HuH-7.5 (cell line): ENCODE measurements around the gene CTNNA1.

Source experiments
- DNase-seq: peaks from one replicate; pipeline ENCODE4 v3.0.0; 2011; ENCODE audit warnings: low spot score

The CTNNA1 gene

DNA sequence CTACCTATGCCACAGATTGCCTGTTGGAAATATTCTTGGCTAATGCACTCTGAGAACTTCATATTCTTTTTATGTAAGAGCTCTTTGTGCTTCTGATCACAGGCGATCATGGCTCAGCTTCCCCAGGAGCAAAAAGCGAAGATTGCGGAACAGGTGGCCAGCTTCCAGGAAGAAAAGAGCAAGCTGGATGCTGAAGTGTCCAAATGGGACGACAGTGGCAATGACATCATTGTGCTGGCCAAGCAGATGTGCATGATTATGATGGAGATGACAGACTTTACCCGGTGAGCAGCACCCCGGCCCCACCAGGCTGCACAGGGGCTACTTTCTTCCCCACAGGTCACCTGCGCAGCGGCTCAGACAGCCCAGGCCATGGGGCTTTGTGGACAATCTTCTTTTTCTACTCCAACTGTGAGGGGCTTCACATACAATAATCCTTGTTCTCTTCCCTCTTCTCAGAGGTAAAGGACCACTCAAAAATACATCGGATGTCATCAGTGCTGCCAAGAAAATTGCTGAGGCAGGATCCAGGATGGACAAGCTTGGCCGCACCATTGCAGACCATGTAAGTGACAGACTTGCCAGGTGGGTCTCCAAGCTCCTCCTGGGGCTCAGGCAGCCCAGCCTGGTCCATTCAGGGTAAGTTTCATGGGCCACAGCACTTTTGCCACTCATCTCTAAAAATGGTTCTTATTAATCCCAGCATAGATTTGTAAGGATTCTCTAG lies 177.3 kb downstream of the CTNNA1 start:
- no peak for DNase-seq

DNA sequence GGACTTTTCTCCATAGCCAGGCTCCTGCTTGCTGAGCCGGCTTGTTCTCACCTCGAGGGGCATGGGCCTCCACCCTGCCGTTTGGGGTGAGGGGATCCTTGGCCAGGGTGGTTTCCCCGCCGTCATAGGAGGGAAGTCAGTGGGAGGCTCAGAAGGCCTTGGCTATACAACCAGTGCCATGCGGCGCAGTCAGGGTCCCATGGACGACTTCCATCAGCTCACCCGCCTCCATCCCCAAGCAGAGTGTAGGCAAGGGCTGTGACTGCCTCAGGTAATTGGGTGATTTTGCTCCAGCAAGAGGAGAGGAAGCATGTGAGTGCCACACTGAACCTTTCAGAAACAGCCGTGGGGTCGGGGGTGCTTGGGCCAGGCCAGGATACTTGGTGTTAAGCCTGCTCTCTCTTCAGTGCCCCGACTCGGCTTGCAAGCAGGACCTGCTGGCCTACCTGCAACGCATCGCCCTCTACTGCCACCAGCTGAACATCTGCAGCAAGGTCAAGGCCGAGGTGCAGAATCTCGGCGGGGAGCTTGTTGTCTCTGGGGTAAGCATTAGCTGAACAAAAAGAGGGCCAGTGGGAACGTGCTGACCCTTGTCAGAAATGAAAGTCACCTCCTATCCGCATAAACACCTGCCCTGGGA lies 179.1 kb downstream of the CTNNA1 start:
- no peak for DNase-seq

DNA sequence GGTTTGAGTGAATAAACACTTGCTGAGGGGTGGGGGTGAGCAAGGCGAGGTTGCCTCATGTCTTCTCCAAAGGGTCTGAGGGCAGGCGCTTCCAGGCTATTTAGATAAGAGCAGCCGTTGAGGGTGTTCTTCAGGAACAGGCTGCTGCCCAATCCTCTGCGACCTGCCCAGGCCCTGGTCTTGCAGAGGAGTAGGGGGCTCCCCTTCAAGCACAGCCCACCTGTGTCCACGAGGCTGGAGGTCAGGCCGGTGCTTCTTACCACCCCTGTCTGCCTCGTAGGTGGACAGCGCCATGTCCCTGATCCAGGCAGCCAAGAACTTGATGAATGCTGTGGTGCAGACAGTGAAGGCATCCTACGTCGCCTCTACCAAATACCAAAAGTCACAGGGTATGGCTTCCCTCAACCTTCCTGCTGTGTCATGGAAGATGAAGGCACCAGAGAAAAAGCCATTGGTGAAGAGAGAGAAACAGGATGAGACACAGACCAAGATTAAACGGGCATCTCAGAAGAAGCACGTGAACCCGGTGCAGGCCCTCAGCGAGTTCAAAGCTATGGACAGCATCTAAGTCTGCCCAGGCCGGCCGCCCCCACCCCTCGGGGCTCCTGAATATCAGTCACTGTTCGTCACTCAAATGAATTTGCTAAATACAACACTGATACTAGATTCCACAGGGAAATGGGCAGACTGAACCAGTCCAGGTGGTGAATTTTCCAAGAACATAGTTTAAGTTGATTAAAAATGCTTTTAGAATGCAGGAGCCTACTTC lies 180.5 kb downstream of the CTNNA1 start:
- DNase-seq = no peak

DNA sequence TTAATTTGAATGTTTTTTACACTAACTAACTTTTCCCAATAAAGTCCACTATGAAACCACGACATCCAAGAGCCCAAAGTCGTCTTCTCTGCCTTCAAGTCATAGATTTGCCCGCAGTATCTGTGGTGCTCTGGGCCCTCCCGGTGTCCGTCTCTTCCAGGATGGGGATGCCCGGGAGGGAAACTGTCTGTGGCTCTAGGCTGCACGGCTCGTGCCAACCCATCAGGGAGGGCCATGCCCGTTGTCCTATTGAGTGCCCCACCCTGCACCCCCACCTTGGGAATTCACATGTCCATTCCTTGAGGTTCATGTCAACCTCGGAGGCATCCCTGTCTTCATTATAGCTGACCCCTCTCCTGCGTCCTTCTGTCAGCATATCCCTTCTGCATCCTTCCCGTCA lies 181.7 kb downstream of the CTNNA1 start:
- no peak for DNase-seq

DNA sequence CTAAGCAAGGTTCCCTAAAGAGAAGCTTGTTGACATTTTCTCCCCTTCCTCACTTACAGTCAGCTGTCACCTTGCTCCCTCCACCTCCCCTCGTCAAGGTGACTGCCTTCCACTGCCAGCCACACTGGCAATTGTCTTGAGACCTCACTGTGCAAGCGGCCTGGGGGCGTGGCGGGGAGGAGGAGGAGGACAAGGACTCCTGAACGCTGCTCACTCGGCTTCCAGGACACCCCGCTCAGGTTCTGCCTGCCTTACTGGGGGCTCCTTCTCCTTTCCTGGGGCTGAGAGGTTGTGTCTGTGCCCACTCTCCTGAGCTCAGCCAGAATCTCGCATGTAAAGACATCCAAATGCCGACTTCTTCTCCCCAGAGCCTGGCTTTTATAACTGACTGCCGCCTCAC lies 182.2 kb downstream of the CTNNA1 start:
- no peak for DNase-seq

DNA sequence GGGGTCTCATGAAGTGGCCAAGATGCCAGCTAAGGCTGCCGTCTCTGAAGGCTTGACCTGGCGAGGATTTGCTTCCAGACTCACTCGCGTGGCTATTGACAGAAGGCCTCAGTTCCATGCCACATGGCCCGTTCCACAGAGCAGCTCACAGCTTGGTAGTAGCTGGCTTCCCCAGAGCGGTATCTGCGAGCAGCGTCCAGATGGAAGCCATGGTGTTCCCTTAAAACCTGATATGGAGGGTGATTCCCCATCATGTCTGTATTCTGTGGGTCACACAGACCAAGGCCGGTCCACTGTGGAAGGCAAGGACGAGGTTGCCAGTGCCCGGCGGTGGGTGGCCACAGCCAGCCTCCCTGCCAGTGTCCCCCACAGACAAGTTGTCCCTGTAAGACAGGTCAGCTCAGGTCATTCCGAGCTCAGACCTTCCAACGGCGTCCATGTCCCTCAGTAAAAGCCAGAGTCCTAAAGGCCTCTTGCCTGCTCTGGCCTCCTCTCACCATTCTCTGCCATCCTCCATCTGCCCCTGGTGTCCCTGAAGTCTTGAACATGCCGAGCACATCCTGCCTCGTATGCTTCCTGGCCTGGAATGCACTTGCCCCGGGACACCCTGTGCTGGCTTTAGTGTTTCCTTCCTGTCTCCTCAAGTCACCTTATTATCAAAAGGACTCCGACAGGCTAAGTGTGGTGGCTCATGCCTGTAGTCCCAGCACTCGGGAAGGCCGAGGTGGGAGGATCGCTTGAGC lies 183.2 kb downstream of the CTNNA1 start:
- DNase-seq = no peak

DNA sequence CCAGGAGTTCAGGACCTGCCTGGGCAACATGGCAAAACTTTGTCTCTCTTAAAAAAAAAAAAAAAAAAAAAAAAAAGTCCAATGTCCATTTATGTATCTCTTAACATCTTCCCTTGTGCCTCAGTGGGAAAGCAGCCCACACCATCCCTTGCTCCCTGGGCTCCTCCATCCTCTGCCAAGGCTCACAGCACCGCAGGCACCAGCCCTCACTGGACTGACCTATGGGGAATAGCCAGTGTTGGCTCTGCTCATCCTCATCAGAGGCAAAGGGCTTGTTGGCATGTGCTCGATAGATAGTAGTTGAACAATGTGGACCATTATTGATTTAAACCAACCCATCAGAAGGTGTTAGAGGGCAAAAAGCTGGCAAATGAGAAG lies 183.7 kb downstream of the CTNNA1 start:
- DNase-seq = no peak

DNA sequence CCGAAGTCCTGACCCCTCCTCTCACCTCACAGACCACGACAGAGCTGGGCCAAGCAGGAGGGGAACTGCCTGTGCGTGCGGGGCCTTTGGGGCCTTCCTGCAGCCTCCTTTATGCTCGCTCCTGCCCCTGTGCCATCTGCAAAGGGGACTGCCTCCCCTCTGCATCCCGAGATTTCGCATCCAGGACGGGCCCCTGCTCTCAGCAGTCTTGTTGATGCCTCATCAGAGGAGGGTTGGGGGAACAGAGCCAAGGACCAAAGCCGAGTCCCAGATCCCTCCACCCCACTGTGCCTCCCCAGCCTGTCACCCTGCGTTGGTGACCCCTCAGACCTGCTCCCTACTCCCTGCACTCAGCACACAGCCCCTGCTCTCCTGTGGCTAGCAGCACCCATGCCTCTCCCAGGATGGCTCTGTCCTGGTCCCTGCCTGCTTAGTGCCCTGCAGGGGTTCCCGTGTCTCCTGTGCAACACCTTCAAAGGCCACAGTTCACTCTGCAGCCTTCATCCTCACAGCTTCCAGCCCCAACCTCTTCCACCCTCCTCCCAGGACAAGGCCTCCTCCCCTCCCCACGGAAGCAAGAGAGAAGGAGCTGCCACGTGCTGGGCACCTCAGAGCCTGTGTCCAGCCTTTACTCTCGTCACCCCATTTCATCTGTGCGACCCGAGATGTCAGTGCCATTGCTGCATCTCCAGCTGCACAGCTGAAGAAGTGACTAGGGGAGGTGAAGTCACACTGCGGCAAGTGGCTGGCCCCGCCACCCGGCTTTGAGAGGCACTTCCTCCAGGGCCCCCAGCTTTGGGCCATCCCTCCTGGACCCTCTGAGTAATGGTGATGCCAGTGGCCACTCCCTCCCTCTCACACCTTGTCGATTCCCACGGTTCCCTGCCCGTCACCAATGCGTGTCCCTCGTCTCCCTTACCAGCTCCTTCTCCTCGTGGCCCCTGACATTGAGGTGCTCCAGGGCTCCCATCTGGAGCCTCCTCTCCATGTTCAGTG lies 184.5 kb downstream of the CTNNA1 start:
- DNase-seq = no peak

DNA sequence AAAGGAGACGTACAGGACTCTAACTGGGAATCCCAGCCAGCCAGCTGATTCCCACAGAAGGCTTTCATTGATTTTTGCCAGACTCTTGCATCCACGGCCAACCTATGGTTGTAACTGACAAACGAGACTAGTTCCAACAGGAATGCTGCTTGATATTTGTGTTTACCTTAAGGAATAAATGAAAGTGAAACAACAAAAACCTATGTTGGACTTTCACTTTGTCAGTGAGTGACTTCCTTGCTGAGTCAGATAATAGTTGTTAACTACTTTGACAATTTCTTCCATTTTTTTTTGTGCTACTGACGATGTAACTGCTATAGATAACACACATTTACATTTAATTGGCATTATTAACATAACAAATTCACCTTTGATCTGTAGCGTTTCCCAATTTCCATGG lies 185.3 kb downstream of the CTNNA1 start:
- DNase-seq = no peak

DNA sequence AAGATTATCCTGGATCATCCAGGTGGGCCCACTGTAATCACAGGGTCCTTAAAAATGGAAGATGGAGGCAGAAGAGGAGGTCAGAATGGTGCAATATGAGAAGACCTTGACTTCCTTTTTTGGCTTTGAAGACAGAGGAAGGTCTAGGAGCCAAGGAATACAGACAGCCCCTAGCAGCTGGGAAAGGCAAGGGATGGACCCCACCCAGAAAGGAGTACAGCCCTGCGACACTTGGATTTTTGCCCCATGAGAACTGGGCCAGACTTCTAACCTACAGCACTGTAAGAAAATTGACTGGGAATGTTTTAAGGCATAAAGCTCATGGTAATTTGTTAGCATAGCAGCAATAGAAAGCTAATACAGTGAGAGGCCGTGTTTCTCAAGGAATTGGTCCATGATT lies 188.8 kb downstream of the CTNNA1 start:
- DNase-seq = no peak

DNA sequence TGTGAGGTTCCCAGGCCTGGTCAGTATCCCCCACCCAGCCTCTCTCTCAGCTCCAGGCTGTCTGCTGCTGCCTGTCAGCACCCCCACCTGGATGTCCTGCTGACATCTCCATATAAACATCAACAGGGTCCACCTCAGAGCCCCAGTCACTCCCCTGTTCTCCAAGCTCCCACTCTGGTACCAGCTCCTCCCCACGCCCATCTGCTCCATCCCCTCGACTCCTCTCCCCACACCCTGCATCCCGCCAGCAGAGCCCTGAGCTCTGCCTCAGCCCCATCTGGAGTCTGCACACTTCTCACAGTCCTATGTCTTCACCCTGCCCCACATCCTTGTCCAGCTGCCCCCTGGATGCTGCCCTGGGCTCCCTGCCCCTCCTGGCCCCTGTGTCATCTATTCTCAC lies 189.6 kb downstream of the CTNNA1 start:
- DNase-seq = no peak

DNA sequence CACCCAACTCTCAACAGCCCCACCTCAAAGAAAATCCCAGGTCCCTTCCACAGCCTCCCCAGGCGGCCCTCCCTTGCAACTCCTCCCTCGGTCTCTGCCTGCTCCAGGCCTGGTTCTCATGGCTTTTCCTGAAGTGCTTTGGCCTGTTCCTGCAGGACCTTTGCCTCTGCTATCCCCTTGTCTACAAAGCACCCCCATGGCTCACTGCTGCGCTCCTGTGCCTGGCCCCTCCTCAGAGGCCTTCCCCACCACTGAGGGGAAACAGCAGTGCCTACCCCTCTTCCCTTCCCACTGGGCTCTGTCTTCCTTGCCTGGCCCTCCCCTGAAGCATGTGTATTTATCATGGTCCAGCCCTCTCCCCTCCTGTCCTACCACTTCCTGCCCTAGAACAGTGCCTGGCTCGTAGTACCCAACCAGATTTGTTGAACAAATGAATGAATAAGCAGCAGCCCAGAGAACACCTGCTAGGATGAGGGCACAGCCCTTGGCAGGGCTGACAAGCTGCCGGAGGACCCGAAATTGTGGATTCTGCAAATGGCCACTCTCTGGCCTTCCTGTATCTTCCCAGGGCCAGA lies 190.5 kb downstream of the CTNNA1 start:
- DNase-seq = no peak

DNA sequence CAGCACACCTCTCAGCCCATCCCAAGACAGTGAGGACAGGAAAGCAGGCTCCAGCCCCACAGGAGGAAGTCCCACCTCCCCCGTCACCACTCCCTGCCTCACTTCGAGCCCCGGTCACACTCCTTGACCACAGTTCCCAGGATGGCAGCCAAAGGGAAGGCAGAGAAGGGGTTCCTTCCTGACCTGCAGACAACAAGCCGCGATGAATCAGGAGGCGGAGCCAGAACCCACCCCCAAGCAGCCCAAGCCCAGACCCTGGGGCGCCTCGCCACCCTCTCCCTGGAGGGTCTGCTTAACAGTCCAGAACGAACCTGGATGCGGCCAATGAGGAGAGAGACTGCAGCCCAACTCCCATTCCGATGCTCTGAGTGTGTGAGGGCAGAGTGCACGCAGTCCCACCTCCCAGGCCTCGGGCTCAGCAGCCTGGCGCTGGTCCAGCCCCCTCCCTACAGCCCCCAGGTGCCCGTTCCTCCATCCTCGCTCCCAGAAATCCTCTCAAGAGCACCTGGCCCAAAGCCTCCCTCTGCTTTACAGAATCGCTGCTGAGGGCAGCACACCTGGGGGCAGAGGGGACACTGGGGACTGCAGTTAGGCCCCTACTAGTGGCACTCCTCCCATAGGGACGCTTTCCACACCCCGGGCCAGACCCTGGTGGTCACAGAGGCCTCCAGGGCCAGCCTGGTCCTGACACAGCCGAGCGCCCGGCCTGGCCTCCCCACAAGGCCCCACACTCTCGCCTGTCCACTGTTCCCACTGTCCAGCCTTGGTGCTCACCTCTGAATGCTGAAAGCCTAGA lies 191.5 kb downstream of the CTNNA1 start:
- DNase-seq = no peak

DNA sequence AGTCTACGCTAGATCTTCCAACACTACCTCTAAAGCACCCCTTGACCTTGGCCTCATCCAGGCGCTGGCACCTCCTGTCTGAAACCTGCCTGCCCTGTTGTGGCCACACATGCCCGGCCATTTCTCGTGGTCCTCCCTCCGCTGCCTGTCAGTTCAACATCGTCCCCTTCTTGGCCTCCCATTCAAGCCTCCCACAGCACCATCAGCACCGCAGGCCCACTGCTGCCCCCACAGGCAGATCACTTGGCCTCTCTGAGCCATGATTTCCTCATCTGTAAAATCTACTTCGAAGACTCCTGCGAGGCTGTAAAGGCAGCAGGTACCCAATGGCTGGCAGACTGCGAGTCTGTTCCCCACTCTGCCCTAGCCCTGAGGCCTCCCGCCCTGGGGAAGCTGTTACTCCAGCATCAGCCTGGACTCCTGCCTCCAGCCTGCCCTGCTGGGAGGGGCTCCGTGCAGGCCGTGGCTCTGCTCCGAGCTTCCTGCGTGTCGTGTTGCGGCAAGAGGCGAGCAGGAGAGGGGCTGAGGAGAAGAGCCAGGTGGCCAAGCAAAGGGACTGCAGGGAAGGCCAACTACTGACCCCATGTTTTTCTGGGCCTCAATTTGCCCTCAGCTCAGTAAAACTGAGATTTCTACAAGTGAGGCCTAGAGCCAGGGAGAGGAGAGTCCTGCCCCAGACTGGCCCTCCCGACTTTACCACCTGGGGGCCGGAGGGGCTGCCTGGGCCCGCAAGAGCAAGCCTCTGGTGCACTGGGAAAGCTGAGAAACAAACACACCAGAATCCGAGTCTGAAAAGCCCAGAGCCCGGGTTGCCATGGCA lies 192.4 kb downstream of the CTNNA1 start:
- no peak for DNase-seq

DNA sequence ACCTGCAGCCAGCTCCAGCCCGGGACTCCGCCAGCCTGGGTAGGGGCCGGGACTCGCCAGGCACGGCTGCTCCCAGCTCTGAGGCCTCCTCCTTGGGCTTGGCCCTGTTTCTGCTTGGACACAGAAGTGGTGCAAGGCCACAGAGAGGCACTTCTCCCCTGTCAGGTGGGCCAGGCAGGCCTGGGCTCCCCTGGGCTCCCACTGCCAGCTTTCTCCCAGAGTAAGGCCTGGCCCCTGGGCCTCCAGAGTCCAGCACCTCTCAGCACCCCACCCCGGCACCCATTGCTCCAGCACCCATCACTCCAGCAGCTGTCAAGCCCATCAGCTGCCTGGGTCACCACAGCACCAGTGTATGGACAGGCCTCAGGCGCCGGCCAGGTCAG lies 193.0 kb downstream of the CTNNA1 start:
- no peak for DNase-seq

DNA sequence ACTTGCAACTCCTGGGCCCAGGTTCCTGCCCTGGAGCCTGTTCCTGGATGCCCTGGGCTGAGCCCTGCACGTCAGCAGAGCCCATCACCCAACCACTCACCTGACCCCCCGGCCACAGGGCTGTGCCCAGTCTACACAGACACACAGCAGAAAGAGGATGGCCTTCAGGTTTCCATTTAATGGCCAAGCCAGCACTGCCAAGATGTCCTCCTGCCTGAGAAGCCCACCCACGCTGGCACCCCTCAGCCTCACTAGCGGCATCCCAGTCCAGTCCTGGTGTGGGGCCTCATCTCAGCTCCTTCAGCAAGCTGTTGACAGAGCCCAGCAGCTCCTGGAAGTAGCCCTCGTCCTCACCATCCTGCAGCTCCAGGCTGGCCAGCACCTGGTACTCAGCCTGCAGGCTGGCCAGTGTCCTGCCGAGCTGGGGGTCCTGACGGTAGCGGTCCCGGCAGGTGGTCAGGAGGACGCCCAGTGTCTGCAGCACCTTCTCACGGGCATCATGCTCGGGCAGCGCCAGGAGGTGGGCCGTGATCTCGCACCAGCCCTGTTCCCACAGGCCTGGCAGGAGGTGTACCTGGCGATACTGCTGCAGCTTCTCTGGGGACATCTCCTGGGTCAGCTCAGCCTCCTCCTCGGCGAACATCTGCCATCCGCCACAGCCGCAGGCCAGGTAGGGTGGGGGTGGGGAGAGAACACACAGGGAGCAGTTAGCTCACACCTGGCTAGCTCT lies 193.8 kb downstream of the CTNNA1 start:
- no peak for DNase-seq

DNA sequence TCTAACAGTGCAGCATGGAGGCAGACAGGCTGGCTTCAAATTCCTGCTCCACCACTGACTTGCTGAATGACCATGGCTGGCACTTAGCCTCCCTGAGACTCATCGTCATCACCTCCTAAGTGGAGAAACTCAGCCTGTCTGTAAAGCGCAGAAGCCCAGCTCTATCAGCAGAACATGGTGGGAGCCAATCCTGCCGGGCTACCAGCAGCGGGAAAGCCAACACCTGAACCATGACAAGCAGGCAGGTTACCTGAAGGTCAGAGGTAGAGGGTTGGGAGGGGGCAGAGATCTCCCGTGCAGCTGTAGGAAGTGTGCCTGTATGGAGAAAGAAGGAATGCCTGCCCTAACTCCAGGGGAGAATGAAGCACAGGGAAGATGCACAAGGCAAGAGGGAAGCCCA lies 194.6 kb downstream of the CTNNA1 start:
- DNase-seq = no peak

DNA sequence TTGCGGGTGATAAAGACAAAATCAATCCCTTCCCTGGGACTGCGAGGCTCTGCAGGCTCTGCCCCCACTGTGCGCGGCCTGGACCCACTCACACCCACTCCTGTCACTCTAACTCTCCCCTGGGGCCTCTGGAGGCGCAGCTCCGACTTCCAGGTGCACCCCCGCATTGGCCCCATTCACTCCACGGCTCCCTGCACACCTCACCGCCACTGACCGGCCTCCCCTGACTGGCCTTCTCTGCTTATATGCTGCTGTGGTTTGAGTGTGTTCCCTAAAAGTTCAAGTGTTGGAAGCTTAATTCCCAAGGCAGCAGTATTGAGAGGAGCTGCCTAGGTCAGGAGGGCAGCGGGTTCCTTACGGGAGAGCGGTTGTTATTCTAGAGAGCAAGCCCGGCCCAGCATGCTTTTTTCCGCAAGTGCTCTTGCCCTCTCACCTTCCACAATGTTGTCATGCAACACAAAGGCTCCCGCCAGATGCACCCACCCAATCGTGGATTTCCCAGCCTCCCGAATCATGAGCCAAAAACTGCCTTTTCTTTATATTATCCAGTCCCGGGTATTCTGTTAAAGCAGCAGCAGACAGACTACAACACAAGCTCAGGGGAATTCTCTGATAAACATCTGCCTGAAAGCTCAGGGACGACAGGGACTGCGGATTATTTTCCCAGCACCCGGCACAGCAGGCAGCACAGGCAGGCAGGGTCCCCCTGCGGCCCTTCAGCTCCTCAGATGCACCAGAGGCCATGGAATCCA lies 195.4 kb downstream of the CTNNA1 start:
- DNase-seq = no peak
